ENCODE results near the gene ABCC10. TPM values are rescaled to one million over a fixed set of nuclear protein-coding genes. Genes with fewer than 3 reads are reported as not detected.

Gene ABCC10
- total RNA-seq, 2 experiments from 2014 or later: 35.7 to 38.5 TPM

GRCh38 chr6:43459535-43459934, 32.2 kb downstream of the ABCC10 start:
- Histone ChIP-seq H3K4me1 (ENCODE audit: insufficient read depth, low read length) (peaks cover 14% of the 10 kb centered on the region), H3K27me3 (ENCODE audit: control insufficient read depth in 1 of 2, insufficient read depth in 2 of 2, low read length in 2 of 2) (peaks cover 0 to 4% of the 10 kb centered on the region in 2 experiments), H3K4me3 (ENCODE audit: low read length) (no peak overlapping the region), H3K27ac (ENCODE audit: low read depth in 1 of 2, low read length in 2 of 2) (no peak overlapping the region), H3K36me3 (ENCODE audit: insufficient read depth, low read length) (no peaks in the 10 kb centered on the region), H3K9me3 (ENCODE audit: control insufficient read depth in 1 of 2, insufficient read depth in 1 of 2, low read length in 2 of 2) (no peaks in the 10 kb centered on the region)
- Mint-ChIP-seq H3K4me3 (no peak overlapping the region), H3K36me3 (ENCODE audit: low read depth) (no peaks in the 10 kb centered on the region), H3K4me1 (ENCODE audit: low read depth) (peaks cover 14% of the 10 kb centered on the region), H3K9me3 (no peaks in the 10 kb centered on the region), H3K27ac (no peak overlapping the region), H3K27me3 (peaks cover 9% of the 10 kb centered on the region)
- no peak for DNase-seq
- ChIA-PET CTCF (interaction anchor here (1.3 kb wide), 1 partner anchor 47 kb away, joined by 5 read pairs; no protein-coding TSS in a partner anchor), POLR2A (interaction anchor here (0.7 to 1.2 kb wide), 2 partner anchors 18 to 26 kb away, joined by 3 read pairs; partner anchors contain the start of gene TJAP1)
- TF ChIP-seq CTCF (IDR thresholded peaks at IDR 0.05): no peak
- intact Hi-C loops (cut with DNase I, micrococcal nuclease): no loop called here
- ATAC-seq (ENCODE audit: poor library complexity): no peak

GRCh38 chr6:43460032-43460431, 32.7 kb downstream of the ABCC10 start:
- no peak for DNase-seq
- ChIA-PET POLR2A (interaction anchor here (0.6 to 1.2 kb wide), 3 partner anchors 17 to 236 kb away, joined by 3 read pairs; partner anchors contain the start of gene TJAP1), CTCF (interaction anchor here (1.3 kb wide), 1 partner anchor 47 kb away, joined by 5 read pairs; no protein-coding TSS in a partner anchor)
- no peaks in the 10 kb centered on the region for H3K36me3 Mint-ChIP-seq (ENCODE audit: low read depth)
- Histone ChIP-seq H3K4me3 (ENCODE audit: low read length) (no peak overlapping the region), H3K36me3 (ENCODE audit: insufficient read depth, low read length) (no peaks in the 10 kb centered on the region), H3K9me3 (ENCODE audit: control insufficient read depth in 1 of 2, insufficient read depth in 1 of 2, low read length in 2 of 2) (no peaks in the 10 kb centered on the region), H3K27me3 (ENCODE audit: control insufficient read depth in 1 of 2, insufficient read depth in 2 of 2, low read length in 2 of 2) (peaks cover 0 to 4% of the 10 kb centered on the region in 2 experiments), H3K27ac (ENCODE audit: low read depth in 1 of 2, low read length in 2 of 2) (no peak overlapping the region), H3K4me1 (ENCODE audit: insufficient read depth, low read length) (peaks cover 9% of the 10 kb centered on the region)
- peaks cover 14% of the 10 kb centered on the region for H3K4me1 Mint-ChIP-seq (ENCODE audit: low read depth)
- no peak for TF ChIP-seq CTCF (IDR thresholded peaks at IDR 0.05)
- no peaks in the 10 kb centered on the region for H3K9me3 Mint-ChIP-seq
- H3K27ac Mint-ChIP-seq: no peak overlapping the region
- ATAC-seq (ENCODE audit: poor library complexity): no peak
- no peak overlapping the region for H3K4me3 Mint-ChIP-seq
- intact Hi-C loops (cut with DNase I, micrococcal nuclease): no loop called here
- H3K27me3 Mint-ChIP-seq: peaks cover 9% of the 10 kb centered on the region

- Mint-ChIP-seq H3K4me1 (ENCODE audit: low read depth) (peaks cover under 1% of the 10 kb centered on the region), H3K27ac (no peak overlapping the region), H3K36me3 (ENCODE audit: low read depth) (no peaks in the 10 kb centered on the region), H3K4me3 (no peak overlapping the region), H3K27me3 (peaks cover 22% of the 10 kb centered on the region), H3K9me3 (no peaks in the 10 kb centered on the region)
- Histone ChIP-seq H3K9me3 (ENCODE audit: control insufficient read depth in 1 of 2, insufficient read depth in 1 of 2, low read length in 2 of 2) (no peaks in the 10 kb centered on the region), H3K27ac (ENCODE audit: low read depth in 1 of 2, low read length in 2 of 2) (no peak overlapping the region), H3K36me3 (ENCODE audit: insufficient read depth, low read length) (no peaks in the 10 kb centered on the region), H3K4me3 (ENCODE audit: low read length) (no peak overlapping the region), H3K4me1 (ENCODE audit: insufficient read depth, low read length) (no peaks in the 10 kb centered on the region), H3K27me3 (ENCODE audit: control insufficient read depth in 1 of 2, insufficient read depth in 2 of 2, low read length in 2 of 2) (peaks cover 0 to 4% of the 10 kb centered on the region in 2 experiments)
- DNase-seq: no peak
- ChIA-PET CTCF (no interaction called here), POLR2A (no interaction called here)
- TF ChIP-seq CTCF (IDR thresholded peaks at IDR 0.05): no peak
- ATAC-seq (ENCODE audit: poor library complexity): no peak
- intact Hi-C loops (cut with DNase I, micrococcal nuclease): no loop called here
These were observed 34.6 kb downstream of the ABCC10 start for GRCh38 chr6:43461936-43462335.
